Measurements from ENCODE around the gene MAPK1.

GRCh38 chr22:21818487-21819182, 48.8 kb downstream of the MAPK1 start:
- TF ChIP-seq ZFP30 (CRISPR knock-in tag; IDR thresholded peaks at IDR 0.05), result no peak
- no peak for TF ChIP-seq ZFP3 (CRISPR knock-in tag; IDR thresholded peaks at IDR 0.05)
- TF ChIP-seq, protein P1, sequence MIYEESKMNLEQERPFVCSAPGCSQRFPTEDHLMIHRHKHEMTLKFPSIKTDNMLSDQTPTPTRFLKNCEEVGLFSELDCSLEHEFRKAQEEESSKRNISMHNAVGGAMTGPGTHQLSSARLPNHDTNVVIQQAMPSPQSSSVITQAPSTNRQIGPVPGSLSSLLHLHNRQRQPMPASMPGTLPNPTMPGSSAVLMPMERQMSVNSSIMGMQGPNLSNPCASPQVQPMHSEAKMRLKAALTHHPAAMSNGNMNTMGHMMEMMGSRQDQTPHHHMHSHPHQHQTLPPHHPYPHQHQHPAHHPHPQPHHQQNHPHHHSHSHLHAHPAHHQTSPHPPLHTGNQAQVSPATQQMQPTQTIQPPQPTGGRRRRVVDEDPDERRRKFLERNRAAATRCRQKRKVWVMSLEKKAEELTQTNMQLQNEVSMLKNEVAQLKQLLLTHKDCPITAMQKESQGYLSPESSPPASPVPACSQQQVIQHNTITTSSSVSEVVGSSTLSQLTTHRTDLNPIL (CRISPR knock-in tag; IDR thresholded peaks at IDR 0.05; ENCODE audit: low read depth), result no peak
- TF ChIP-seq TOX (CRISPR knock-in tag; IDR thresholded peaks at IDR 0.05; ENCODE audit: borderline replicate concordance), result no peak
- no peak for TF ChIP-seq PATZ1 (CRISPR knock-in tag; IDR thresholded peaks at IDR 0.05; ENCODE audit: borderline replicate concordance)
- TF ChIP-seq ISL1 (CRISPR knock-in tag; IDR thresholded peaks at IDR 0.05), result no peak
- TF ChIP-seq ESRRG (CRISPR knock-in tag; IDR thresholded peaks at IDR 0.05), result no peak
- TF ChIP-seq TSHZ2 (CRISPR knock-in tag; IDR thresholded peaks at IDR 0.05), result no peak
- TF ChIP-seq CSDC2 (CRISPR knock-in tag; IDR thresholded peaks at IDR 0.05), result no peak

Data from SK-N-SH treated with all-trans-retinoic acid at 6 μM for 48 hours (cell line).